K562 (cell line): ENCODE data around the gene TTC5. TPM values are rescaled to one million over a fixed set of nuclear protein-coding genes. Genes with fewer than 3 reads are reported as not detected.

ENCODE experiments used
- ATAC-seq: fragments of 200-7000 bp; cut with Tn5 transposase; 3 replicates; pipeline ENCODE4 v1.9.1; 2020; ENCODE audit warnings: moderate library complexity
- BruUV-seq: library from RNA; stranded (reverse); fragments of 400-500 nt; replicated peaks from 2 replicates; lab custom pipeline; 2021; lab: Mats Ljungman, UMichigan
- CTCF ChIA-PET: fragments of 300-600 bp; formaldehyde crosslinking; extraction: SDS; loops from one replicate; lab custom pipeline; 2021; ENCODE audit warnings: low intra/inter-chr PET ratio; lab: Yijun Ruan, JAX
- POLR2A ChIA-PET: fragments of 300-600, 350-650 bp; sonication (Branson Sonifier 250); formaldehyde crosslinking; extraction: SDS; loops from one replicate; lab custom pipeline; 2021; ENCODE audit warnings: antibody characterized with exemption, inconsistent platforms; lab: Yijun Ruan, JAX
- DNase-seq, 4 experiments: peaks; one replicate each; pipeline versions ENCODE4 v3.0.0 to v3.0.0-alpha.2; 2011 to 2018; ENCODE audit warnings: low spot score in 3 of 4, mixed read lengths in 3 of 4; ENCODE audit errors: extremely low read depth in 1 of 4
- FAIRE-seq: peaks from 2 replicates; lab custom pipeline; 2011; peaks lifted over from hg19 to GRCh38; lab: Jason Lieb, UNC
- H2AFZ ChIP-seq: 2 replicates; pipeline ENCODE4 v1.6.0; 2011; ENCODE audit warnings: low read depth, low read length, control low read depth, inconsistent platforms
- H3K27ac ChIP-seq: fragments of 200-600 bp; 3 replicates; pipeline ENCODE4 v1.8.0; 2011; ENCODE audit warnings: low read depth, mild to moderate bottlenecking, control low read depth, inconsistent platforms, low read length, moderate library complexity, mixed read lengths; ENCODE audit errors: extremely low read depth
- H3K27me3 ChIP-seq, 2 experiments: fragments of 300-600 bp in 1 of 2; 2 replicates in 1 of 2; 3 replicates in 1 of 2; pipeline versions ENCODE4 v1.6.0 to v1.8.0; 2011; ENCODE audit warnings: inconsistent platforms in 2 of 2, low read length in 2 of 2, mild to moderate bottlenecking in 1 of 2, mixed read lengths in 1 of 2, moderate library complexity in 1 of 2; ENCODE audit not compliant: control insufficient read depth in 2 of 2, insufficient read depth in 2 of 2
- H3K36me3 ChIP-seq: fragments of 300-600 bp; 3 replicates; pipeline ENCODE4 v1.8.0; 2011; ENCODE audit warnings: mild to moderate bottlenecking, low read length, inconsistent platforms; ENCODE audit not compliant: control insufficient read depth, insufficient read depth
- H3K4me1 ChIP-seq, 2 experiments: fragments of 200-600 bp in 1 of 2; replicated peaks in 1 of 2; 2 replicates in 1 of 2; 3 replicates in 1 of 2; pipeline versions ENCODE4 v1.5.1 to v1.8.0; 2011; ENCODE audit warnings: inconsistent platforms in 2 of 2, low read length in 2 of 2, mild to moderate bottlenecking in 1 of 2, mixed read lengths in 1 of 2, moderate library complexity in 1 of 2; ENCODE audit not compliant: control insufficient read depth in 2 of 2, insufficient read depth in 2 of 2
- H3K4me2 ChIP-seq: 2 replicates; pipeline ENCODE4 v1.6.1; 2011; ENCODE audit warnings: low read length, control low read depth, inconsistent platforms, mixed read lengths; ENCODE audit not compliant: insufficient read depth
- H3K4me3 ChIP-seq: fragments of 200-600 bp; sonication (generic), shearing (Covaris generic); 2 replicates; pipeline ENCODE4 v1.5.1; 2016; ENCODE audit warnings: control low read depth, inconsistent platforms
- H3K79me2 ChIP-seq: fragments of 200-600 bp; 3 replicates; pipeline ENCODE4 v1.8.0; 2011; ENCODE audit warnings: low read length, inconsistent platforms; ENCODE audit not compliant: control insufficient read depth, insufficient read depth
- H3K9ac ChIP-seq, 2 experiments: 2 replicates each; pipeline versions ENCODE4 v1.6.0 to v1.6.1; 2011; ENCODE audit warnings: low read depth in 2 of 2, low read length in 2 of 2, control low read depth in 1 of 2, inconsistent platforms in 1 of 2, mild to moderate bottlenecking in 1 of 2, mixed read lengths in 1 of 2; ENCODE audit not compliant: insufficient read depth in 1 of 2
- H3K9me1 ChIP-seq: one replicate; pipeline ENCODE4 v1.6.0; 2011; ENCODE audit warnings: inconsistent platforms, mild to moderate bottlenecking, low read length, moderate library complexity; ENCODE audit not compliant: control insufficient read depth, insufficient read depth
- H3K9me3 ChIP-seq: replicated peaks from 2 replicates; pipeline ENCODE4 v1.5.1; 2011; ENCODE audit warnings: low read depth, low read length, inconsistent platforms; ENCODE audit not compliant: control insufficient read depth, insufficient read depth
- H4K20me1 ChIP-seq: replicated peaks from 2 replicates; pipeline ENCODE4 v1.6.1; 2011; ENCODE audit warnings: low read length, inconsistent platforms, mixed read lengths; ENCODE audit not compliant: control insufficient read depth, insufficient read depth
- CEBPG ChIP-seq, 3 experiments: fragments of 200-800 bp in 1 of 3; sonication (Bioruptor generic) in 1 of 3; sonication (generic) in 1 of 3; formaldehyde crosslinking in 1 of 3; IDR thresholded peaks in 2 of 3; conservative IDR thresholded peaks in 1 of 3; 2 replicates each; pipeline versions ENCODE4 v1.6.1 to v1.8.0; 2016 to 2022; ENCODE audit warnings: missing compliant biosample characterization in 2 of 3, missing genetic modification characterization in 2 of 3, mild to moderate bottlenecking in 1 of 3, missing genetic modification reagents in 1 of 3
- FOXK2 ChIP-seq, 2 experiments: fragments of 450-650 bp; IDR thresholded peaks in 1 of 2; conservative IDR thresholded peaks in 1 of 2; 2 replicates each; pipeline ENCODE4 v1.6.1; 2016; ENCODE audit warnings: low read depth in 2 of 2, mild to moderate bottlenecking in 1 of 2
- MYNN ChIP-seq, 2 experiments: sonication (generic); formaldehyde crosslinking in 1 of 2; IDR thresholded peaks; 2 replicates each; pipeline versions ENCODE4 v1.5.0 to v1.6.1; 2016 to 2020; ENCODE audit warnings: antibody characterized with exemption in 1 of 2, missing genetic modification reagents in 1 of 2
- SMARCA4 ChIP-seq: fragments of 450-650 bp; IDR thresholded peaks from 2 replicates; pipeline ENCODE4 v1.6.1; 2016
- WGBS: fragments of 100-300 bp; shearing (Covaris generic); methylation state at CpG from one replicate; pipeline ENCODE4 v1.1.6; 2016; ENCODE audit warnings: low coverage, mixed read lengths; ENCODE audit not compliant: insufficient coverage; ENCODE audit errors: missing lambda C conversion rate; 5-methylcytosine and 5-hydroxymethylcytosine counted together
- in situ Hi-C: fragments of 300-500 bp; cut with MboI; formaldehyde crosslinking; loops from 4 replicates; pipeline ENCODE4 v1.15.0; 2018; ENCODE audit warnings: inconsistent platforms, mixed read lengths
- intact Hi-C: fragments of 100-400 bp; cut with micrococcal nuclease; formaldehyde crosslinking; loops from 2 replicates; pipeline ENCODE4 v1.14.2; 2022
- polyA plus RNA-seq, 8 experiments: library from polyadenylated mRNA; depleted of rRNA in 4 of 8; stranded (reverse) in 5 of 8; unstranded in 3 of 8; fragments of >200 nt; fragmentation: Nextera tagmentation in 2 of 8; fragmentation: Illumina TruSeq in 1 of 8; extraction: Ambion mirVana in 2 of 8; extraction: Trizol in 1 of 8; gene quantifications; 2 replicates each; pipeline versions ENCODE4 v1.2.1 to v1.2.3, GENCODE V29; 2011 to 2014; ENCODE audit warnings: inconsistent platforms in 1 of 8, missing spikeins in 1 of 8
- total RNA-seq, 7 experiments: library from RNA; depleted of rRNA in 6 of 7; stranded (reverse); fragments of >200 nt in 6 of 7; fragmentation: Illumina TruSeq in 2 of 7; extraction: Trizol in 2 of 7; gene quantifications; 2 replicates each; pipeline versions ENCODE4 v1.2.1 to v1.2.3, GENCODE V29; 2011 to 2021; ENCODE audit warnings: low replicate concordance in 1 of 7

Gene TTC5
- total and polyA plus RNA-seq, 9 of the 15 experiments (the other 6 are each of a cell fraction or from before 2014, with no cell fraction given): 4.8 to 17.1 (median 7.5) TPM

DNA sequence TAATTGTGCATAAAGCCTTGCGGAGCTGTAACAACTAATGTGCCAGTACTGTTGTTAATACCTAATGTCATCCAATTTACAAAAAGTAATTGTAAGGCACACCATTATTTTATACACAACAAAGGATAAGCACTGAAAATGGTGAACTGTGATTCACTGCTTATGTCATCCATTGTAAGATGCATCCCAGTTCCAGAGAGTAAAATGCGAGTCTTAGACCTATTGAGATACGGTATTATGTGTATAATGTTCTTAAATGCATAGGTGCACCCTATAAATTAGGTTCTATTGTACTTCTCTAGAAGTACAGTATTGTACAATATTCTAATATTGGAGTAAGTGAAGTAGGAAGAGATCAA, 38.1 kb upstream of the TTC5 start:
- Histone ChIP-seq H3K4me2 (peak overlapping the region; percentile 82), H2AFZ (peak overlapping the region; percentile 94), H3K4me3 (peak overlapping the region; percentile 68), H3K4me1 (peaks cover 0 to 4% of the 10 kb centered on the region in 2 experiments; a peak in 2 of 5 replicates), H3K9me1 (no peaks in the 10 kb centered on the region), H3K27me3 (no peaks in the 10 kb centered on the region), H3K27ac (peak overlapping the region; percentile 86), H3K9ac (peak overlapping the region; percentile 89 to 95), H3K36me3 (peaks cover 28% of the 10 kb centered on the region), H3K79me2 (peaks cover 16% of the 10 kb centered on the region), H4K20me1 (no peaks in the 10 kb centered on the region), H3K9me3 (no peaks in the 10 kb centered on the region)
- CTCF ChIA-PET: interaction anchor here (0.6 kb wide), 1 partner anchor 265 kb away, joined by 4 read pairs; no protein-coding TSS in a partner anchor
- ATAC-seq (no peak), FAIRE-seq (no peak), DNase-seq (peak in 1 of 4 experiments; percentile 25)
- POLR2A ChIA-PET: interaction anchor here (0.6 to 2.8 kb wide), 7 partner anchors 10 to 126 kb away, joined by 3 to 19 read pairs (median 10); partner anchors contain the start of genes APEX1, OSGEP, PIP4P1 and PNP
- in situ Hi-C loops: no loop called here
- BruUV-seq: TSS peak; percentile 68
- TF ChIP-seq MYNN (IDR thresholded peaks at IDR 0.05) (no peak), MYNN (CRISPR knock-in tag; IDR thresholded peaks at IDR 0.05) (no peak), CEBPG (CRISPR knock-in tag; IDR thresholded peaks at IDR 0.05) (no peak), CEBPG (tag; conservative IDR thresholded peaks at IDR 0.05 in 1 of 2, IDR thresholded peaks at IDR 0.05 in 1 of 2) (0 out of 4 replicates have a peak, but pooled peaks of 1 of the 2 experiments have one; percentile 34), FOXK2 (conservative IDR thresholded peaks at IDR 0.05 in 1 of 2, IDR thresholded peaks at IDR 0.05 in 1 of 2; ENCODE audit: low read depth in 2 of 2) (0 out of 4 replicates have a peak, but pooled peaks of 1 of the 2 experiments have one; percentile 4), SMARCA4 (0 out of 2 replicates have a peak, but pooled peaks have one; percentile 10)
- 0% methylated on average over 3 of the region's 3 CpGs for WGBS
- intact Hi-C loops: loop anchor here (1.0 to 5.0 kb wide), 4 partner anchors 14 to 338 kb away; partner anchors contain the start of genes RNASE4 and TEP1
